NCI-H1436 (cell line): ENCODE data around the gene TCEAL9.
"Not testable (repeated sequence)": the region's sequence is repeated elsewhere in the genome, so short reads cannot be mapped to it uniquely, and the experiment has no call there.

Experiments
- DNase-seq: peaks from one replicate; lab custom pipeline; 2025; lab: John Stamatoyannopoulos, UW

The TCEAL9 gene, protein sequence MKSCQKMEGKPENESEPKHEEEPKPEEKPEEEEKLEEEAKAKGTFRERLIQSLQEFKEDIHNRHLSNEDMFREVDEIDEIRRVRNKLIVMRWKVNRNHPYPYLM

DNA sequence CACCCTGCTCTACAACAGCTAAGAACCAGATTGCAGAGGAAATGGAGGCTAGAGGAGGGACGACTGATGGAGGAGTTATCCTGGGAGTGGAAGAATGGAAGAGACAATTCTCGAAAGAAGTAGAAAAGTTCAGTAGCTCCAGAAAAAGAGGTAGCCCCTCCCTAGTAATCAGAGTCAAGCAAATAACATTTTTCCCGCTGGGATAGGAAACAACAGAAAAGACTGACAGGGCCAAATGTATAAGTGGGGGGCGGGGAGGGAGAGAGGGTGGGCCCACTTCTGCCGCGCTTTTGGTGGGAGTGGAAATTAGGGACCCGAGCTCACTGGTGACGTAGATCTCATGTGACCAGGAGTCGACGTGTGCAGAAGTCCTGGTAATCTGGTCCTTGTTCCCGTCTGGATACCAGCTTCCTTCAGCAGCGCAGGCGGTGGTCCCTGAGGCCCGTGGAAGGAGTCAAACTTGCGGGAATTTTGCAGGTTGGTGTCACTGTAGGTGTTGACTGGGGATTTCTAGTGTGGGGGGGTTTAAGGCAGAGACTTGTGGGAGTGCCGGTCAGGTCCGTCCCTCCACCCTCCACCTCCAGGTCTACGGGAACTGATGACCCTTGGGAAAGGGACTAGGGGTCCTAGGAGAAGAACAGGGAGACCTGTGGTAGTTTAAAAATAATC lies at the start of gene TCEAL9:
TSS of gene TCEAL9 (plus strand) at position 377 of the 669 bp plus-strand sequence. CDS start 1,179 bp downstream, outside the sequence.
- DNase-seq = peak; percentile 43

DNA sequence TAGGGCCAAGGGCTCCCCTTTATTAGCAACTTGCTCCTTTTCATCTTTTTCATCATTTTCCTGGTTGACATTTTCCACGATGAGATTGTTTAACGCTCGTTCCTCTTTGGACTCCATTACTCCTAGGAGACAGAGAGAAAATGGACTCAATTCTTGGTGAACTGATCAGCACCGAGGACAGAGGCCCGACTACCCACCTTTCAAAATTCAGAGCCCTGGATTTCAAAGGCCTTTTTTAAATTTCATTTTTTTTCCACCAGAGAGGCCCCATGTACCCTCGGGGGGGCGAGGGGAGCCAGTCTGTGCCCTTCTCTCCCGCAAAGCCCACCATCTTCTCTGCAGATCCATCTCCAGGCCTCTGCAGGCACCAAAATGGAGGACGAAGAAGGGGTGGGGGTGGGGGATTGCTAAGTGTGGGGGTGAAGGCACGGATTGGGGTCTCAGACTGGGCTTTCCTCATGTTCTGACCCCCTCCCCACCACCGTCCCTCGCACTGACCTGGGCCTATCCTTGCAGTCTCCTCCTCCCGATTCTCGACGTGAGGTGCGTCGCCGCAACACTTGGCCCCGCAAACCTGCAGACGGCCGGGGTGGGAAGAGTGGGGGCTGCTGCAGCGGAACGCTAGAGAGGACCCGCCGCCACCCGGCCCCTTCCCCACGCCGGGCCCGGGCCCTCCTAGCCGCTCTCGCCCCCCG lies 46.3 kb upstream of the TCEAL9 start:
- no peak for DNase-seq

DNA sequence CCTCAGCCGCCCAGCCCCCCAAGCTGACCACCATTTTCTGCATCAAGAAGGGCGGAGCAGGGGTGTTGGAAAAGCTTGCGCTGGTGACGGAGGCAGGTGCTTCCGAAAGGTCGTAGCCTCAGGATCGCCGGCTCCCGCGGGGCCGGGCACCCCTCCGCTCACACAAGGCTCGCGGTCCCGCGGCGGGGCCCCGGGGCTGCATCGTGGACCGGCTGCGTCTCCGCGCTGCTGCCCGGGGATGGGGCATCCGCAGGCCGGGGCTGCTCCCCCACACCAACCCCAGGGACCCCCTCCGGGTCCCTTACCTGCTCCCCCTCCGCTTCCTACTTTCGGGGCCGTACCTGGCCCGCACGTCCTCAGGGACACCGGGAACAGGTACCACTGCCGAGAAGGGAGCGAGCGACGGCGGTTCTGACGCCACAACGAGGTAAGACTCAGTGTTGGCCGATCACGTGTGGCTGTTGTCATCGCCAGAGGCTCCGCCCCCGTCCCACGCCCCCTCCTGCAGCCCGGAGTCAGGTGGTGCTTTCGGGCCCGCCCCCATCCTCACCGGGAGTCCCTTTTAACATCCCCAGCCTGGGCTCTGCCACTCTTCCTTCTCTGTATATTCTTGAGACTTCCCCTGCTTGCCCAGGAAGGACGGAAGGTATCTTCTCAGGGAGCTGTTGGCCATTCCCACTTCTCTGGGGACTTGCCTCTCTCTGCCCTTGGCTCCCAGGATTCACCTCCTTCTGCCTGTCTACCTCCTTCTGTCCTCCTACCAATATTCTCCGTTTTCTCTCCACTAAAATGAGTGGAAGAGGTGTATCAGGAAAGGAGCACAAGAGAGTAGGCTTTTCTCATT lies 45.5 kb upstream of the TCEAL9 start, which contains the start of gene BEX2:
TSS of gene BEX2 (minus strand) at position 436 of the 844 bp plus-strand sequence. CDS start 1,014 bp downstream, outside the sequence.
- DNase-seq = peak; percentile 85

DNA sequence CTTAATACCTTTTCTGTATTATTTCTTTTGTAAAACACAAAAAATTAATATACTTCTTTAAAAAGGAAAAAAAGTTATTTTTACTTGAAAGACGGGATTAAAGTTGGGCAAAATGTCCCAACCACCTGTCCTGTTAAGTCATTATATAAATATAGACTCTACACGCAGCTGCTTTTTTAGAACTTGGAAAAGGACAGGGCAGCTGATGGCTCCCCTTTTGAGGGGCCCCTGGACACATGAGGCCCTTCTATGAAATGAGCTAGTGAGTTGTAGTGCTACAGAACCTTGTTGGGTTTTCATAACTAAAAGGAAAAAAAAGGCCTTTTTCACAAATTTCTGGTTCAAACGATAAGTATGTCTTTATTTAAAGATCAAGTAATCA lies 44.9 kb upstream of the TCEAL9 start:
- no peak for DNase-seq

DNA sequence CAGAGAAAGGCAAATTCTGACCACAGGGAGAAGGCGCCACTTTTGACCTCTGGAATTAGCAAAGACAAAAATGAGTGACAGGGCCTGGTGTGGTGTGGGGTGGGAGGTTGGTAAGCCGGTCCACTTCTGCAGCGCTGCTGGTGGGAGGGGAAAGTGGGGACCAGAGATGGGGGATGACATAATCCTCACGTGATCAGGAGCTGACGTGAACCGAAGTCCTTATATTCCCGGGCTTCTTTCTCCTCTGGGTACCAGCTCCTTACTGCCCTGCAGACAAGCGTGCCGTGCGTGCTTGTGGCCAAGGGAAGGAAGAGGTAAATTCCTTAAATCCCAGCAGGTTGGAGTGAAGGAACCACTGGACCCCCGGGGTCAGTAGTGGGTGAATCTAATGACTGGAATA lies 26.3 kb upstream of the TCEAL9 start, which contains the start of gene TCEAL7:
TSS of gene TCEAL7 (plus strand) at position 249 of the 400 bp plus-strand sequence. CDS start 1,165 bp downstream, outside the sequence.
- no peak for DNase-seq

DNA sequence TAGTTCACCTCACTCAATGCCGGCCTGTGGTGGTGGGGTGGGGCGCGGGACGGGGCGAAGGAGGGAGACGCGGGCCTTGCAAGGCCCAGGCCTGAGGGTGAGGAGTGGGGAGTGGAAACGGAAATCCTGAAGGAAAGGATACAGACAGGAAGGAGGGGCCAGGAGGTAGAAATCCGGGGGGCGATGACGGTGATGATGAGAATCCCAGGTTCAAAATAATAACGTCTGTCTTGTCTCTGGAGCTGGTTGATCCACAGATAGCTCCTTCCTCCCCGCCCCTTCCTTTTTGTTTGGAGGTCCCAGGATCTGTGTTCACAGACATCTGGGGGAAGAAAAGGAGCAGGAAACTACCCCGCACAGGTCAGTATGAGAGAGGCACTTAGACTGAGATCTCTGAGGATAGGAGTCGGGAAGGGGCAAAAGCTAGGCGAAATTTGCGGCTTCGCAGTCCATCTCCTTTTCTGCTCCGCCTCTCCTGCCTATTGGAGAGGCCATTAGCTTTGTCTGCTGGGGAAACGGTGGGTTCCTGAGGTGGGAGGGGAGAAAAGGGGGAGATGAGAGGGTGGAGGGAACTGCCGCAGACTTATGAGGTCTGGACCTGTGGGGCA lies 25.5 kb upstream of the TCEAL9 start:
- no peak for DNase-seq

DNA sequence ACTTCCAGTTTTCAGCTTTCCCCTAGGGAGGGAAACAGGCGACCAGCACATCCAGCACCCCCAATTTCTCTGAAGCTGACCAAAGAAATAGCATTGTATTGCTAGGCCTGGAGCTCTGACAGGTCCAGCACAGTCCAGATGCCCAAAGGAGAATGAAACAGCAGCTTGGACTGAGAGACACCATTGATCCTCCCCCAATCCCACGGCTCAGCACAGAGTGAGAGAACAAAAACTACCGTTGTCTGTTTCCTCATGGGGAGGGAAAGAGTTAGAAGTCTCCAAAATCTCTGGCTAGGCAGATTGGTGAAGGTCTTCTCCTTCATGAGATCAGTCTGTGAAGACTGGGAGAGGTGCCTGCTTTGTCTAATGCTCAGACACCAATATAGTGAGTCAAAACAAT lies 17.6 kb upstream of the TCEAL9 start:
- DNase-seq = no peak

DNA sequence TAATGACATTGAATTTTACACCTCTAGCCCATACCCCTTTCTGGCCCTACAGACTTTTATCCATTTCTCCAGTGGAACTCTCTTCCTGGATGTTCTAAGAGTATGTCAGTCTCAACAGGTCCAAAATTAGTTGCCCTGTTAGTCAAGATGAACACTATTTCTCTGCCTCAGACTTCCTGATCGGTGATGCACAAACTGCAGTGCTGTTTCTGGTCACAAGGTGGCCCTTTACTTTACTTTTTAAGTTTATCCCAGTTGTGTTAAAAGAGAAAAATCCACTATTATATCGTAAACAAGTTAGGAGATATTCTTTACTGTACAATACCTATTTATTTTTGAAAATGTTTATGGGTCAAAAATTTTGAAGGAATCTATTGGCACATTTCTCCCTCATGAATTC lies 13.2 kb upstream of the TCEAL9 start:
- DNase-seq = no peak

DNA sequence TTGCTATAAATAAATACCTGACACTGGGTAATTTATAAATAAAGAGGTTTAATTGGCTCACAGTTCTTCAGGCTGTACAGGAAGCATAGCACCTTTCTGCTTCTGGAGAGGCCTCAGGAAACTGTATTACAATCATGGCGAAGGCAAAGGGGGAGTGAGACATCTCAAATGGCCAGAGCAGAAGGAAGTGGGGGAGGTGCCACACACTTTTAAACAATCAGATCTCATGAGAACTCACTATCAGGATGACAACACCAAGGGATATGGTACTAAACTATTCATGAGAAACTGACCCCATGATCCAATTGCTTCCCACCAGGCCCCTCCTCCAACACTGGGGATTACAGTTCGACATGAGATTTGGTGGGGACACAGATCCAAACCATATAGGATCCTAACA lies 11.7 kb upstream of the TCEAL9 start:
- no peak for DNase-seq

DNA sequence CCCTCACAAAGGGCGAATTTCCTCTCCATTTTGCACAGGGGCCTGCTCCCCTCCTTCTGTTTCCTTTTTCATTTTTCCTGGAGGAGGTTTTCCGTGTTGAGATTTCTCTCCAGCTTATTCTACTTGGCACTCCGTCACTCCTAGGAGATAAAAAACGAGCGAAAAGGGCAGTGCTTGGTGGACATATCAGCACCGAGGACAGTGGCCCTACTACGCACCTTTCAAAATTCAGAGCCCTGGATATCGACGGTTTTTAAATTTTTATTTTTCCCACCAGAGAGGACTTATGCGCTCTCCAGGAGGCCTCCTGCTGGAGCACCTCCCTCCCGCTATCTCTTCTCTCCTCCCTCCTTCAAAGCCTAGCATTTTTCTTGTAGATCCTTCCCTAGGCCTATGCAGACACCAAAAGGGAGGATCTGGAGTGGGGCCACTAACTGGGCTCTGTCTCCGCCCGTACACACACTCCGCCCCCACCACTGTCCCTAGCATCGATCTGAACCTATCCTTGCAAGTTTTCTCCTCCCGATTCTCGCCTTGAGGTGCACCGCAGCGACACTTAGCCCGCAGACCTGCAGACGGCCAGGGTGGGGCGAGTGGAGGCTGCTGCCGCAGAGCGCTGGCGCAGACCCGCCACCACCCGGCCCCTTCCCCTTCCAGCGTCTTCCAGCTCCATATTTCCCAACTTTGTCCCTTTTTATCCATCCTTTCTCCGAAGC lies 8.5 kb upstream of the TCEAL9 start:
- no peak for DNase-seq

DNA sequence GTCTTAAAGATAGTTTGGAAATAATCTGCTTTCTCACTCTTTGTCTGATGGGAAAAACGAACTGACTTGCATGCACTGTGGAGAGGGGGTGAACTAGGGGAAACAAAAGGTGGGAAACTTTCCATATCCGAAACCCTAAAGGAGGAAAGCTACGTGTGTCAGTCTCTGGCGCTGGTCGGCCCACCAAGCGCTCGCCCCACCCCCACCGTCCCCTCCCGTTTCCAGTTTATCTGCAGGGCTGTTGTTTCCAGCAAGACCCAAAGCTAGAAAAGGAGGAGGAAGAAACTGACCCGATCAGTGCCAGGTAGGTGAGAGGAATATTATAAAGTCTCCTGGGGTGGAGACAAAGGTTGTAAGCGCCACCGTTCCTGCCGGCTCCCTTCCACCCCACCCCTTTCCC lies 552 bp downstream of the TCEAL9 start:
- DNase-seq = no peak

DNA sequence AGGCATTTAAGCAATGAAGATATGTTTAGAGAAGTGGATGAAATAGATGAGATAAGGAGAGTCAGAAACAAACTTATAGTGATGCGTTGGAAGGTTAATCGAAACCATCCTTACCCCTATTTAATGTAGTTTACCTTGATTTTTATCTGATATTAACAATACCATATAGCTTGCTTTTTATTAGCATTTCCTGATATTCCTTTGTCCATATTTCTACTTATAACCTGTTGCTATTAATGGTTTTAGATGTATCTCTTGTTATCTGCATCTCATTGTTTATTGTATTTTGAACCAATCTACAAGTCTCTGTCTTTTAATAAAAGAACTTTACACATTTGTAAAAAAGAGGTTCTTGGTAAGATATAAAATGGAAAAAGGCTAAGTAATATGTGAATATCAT lies 1.6 kb downstream of the TCEAL9 start:
- no peak for DNase-seq

DNA sequence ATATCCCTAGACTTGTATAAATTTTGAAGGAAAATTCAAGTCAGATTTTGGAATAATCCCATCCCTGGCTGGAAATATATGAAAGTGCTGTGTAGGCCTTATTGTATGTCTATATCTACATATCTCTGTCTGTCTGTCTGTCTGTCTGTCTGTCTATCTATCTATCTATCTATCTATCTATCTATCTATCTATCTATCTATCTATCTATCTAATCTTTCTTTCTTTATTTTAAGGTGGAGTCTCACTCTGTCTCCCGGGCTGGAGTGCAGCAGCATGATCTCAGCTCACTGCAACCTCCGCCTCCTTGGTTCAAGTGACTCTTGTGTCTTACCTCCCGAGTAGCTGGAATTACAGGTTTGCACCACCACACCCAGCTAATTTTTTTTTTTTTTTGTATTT lies 3.3 kb downstream of the TCEAL9 start:
- DNase-seq = not testable (repeated sequence)

DNA sequence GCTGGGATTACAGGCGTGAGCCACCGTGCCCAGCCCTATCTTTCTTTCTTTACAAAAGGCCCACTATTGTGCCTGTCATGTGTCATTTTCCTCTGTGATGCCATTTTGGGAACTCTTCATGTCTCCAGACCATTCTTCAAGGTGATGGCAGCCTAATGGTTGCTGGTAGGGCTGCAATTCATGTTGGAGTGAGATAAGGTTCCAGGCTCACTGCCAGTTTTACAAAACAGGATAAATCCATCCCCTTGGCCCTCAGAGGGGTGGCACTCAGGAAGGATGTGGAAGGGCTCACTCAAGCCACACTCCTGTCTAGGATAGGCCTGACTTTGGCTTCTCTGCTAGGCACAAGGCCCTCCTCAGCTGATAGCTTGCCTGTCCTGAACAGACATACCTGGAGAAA lies 3.8 kb downstream of the TCEAL9 start:
- DNase-seq = no peak

DNA sequence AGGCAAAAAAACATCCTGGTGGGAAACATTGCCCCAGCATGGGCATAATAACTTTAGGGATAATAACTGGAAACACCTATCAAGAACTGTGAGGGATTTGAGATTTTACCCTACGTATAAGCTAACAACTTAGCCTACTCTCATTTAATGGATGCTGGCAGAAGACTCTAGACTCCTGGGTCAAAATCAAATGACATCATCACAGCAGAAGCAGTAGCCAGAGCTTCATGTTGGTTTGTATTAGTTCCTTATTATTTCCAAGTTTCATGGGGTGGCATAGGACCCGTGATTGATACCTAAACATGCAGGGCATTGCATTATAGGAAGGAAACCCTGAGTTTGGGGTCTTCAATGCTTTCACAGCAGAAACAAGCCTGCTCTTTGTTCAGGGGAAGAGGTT lies 4.6 kb downstream of the TCEAL9 start:
- no peak for DNase-seq

DNA sequence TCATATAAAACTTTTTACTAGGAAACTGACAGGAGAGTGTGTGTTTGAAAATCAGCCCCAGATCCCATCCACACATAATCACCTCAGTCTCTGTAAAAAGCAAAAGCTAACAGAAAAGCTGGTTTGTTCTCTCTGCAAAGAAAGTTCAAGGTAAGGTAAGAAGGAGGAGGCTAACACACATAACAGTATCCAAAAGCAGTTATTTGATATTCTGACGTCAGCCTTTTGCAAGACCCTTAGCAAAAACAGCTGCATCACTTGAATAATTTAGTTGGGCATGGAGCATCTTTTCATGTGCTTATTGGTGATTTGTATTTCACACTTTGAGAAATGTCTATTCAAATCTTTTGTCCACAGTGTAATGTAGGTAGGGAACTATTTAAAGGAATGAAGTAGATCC lies 5.5 kb downstream of the TCEAL9 start:
- DNase-seq = no peak

DNA sequence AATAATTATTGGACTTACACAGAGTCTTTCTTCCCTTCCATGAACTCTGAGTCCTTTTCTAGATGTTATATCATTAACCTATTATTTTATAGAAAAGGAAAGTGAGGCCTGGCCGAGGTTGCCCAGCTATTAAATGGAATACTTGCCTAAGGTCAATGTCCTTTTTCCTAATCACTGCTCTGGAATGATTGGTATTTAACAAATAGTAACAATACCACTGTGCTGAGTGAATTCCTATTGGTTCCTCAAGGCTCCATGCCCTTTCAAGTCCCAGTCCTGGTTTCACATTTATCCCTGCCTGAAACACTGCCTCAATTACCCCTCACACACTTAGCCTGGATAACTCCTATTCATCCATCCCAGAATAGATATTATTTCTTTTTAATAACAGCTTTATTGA lies 6.2 kb downstream of the TCEAL9 start:
- DNase-seq = no peak

DNA sequence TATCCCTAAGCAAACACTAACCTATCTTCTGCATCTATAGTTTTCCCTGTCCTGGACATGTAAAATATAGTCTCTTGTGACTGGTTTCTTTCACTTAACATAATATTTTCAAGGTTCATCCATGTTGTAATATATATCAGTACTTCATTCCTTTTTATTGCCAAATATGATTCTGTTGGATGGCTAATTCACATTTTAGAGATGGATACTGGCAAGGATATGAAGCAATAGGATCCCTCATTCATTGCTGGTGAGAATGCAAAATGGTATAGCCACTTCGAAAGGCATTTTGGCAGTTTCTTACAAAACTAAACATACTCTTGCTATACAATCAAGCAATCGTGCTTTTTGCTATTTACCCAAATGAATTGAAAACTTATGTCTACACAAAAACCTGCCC lies 6.7 kb downstream of the TCEAL9 start:
- no peak for DNase-seq

DNA sequence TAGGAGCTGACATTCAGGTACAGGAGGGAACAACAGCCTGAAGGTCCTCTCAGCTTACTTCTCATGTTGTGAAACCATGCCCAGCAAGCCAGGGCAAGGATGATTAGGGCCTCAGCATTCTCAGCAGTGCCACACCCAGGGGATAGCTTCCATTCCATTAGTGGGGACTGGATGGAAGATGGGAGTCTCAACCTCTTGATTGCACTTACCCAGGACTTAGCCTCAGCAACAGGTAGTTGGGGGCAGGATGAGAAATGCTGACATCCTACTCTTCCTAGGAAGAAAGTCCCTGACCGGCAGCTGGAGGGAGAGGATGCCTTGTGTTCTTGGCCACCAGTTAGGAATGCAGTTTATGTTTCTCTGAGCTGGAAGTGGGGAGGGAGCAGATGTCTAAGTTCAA lies 11.2 kb downstream of the TCEAL9 start:
- no peak for DNase-seq

DNA sequence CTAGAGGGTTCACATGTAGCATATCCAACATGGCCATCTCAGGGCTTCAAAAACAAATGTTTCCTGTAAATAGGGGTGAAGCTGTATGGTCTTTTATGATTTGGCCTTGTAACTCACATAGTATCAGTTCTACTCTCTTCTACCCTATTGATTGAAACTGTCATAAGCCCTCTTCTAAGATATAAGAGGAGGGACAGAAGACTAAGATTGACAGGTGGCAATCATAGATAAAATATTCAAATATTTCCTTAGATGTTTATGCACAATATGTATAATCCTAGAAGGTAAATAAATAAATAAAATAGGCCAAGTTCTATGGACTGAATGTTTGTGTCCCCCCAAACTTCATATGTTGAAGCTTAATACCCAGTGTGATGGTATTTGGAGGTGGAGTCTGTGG lies 13.2 kb downstream of the TCEAL9 start:
- no peak for DNase-seq

DNA sequence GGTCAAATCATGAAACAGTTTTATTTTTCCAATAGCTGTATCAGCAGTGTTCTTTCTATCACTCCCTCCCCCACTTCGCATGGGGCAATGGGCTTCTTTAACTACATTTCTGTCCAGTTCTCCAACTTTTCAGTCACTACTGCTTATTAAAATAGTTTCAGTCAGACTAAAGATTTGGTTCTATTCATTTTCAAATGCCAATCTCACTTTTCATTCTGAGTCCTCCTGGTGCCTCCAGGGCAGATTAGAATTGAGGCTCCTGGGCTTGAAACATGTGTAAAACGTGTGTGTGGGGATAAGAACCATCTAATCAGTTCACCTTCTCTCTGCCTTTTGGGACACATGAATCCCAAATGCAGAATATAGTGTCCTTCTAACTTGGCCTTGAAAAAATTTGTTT lies 16.6 kb downstream of the TCEAL9 start:
- DNase-seq = no peak
